NCI-H748 (cell line): Measurements from ENCODE around the gene ZNF827.

Experiments
- DNase-seq: peaks from one replicate; lab custom pipeline; 2025; ENCODE audit not compliant: unreplicated experiment; lab: John Stamatoyannopoulos, UW

Gene ZNF827

GRCh38 chr4:145934434-145935047 is 4.1 kb downstream of the ZNF827 start:
- DNase-seq: no peak

GRCh38 chr4:145933134-145933533 is 5.5 kb downstream of the ZNF827 start:
- no peak for DNase-seq

GRCh38 chr4:145931403-145931802 is 7.2 kb downstream of the ZNF827 start:
- DNase-seq: no peak

GRCh38 chr4:145930592-145930991 is 8.0 kb downstream of the ZNF827 start:
- no peak for DNase-seq

- DNase-seq: no peak
These were observed 9.0 kb downstream of the ZNF827 start for GRCh38 chr4:145929415-145930178.

- no peak for DNase-seq
These were observed 9.9 kb downstream of the ZNF827 start for GRCh38 chr4:145928748-145929147.

- no peak for DNase-seq
These were observed 11.6 kb downstream of the ZNF827 start for GRCh38 chr4:145927030-145927429.

GRCh38 chr4:145921231-145921630 is 17.4 kb downstream of the ZNF827 start:
- DNase-seq: no peak

GRCh38 chr4:145920205-145920604 is 18.4 kb downstream of the ZNF827 start:
- no peak for DNase-seq

GRCh38 chr4:145912376-145912775 is 26.2 kb downstream of the ZNF827 start:
- DNase-seq: no peak

GRCh38 chr4:145909773-145910172 is 28.9 kb downstream of the ZNF827 start:
- DNase-seq: no peak

- no peak for DNase-seq
These were observed 29.3 kb downstream of the ZNF827 start for GRCh38 chr4:145909281-145909715.

GRCh38 chr4:145907812-145908211 is 30.8 kb downstream of the ZNF827 start:
- no peak for DNase-seq

GRCh38 chr4:145907390-145907789 is 31.2 kb downstream of the ZNF827 start:
- no peak for DNase-seq

GRCh38 chr4:145904413-145905177 is 34.0 kb downstream of the ZNF827 start:
- peak; percentile 6 for DNase-seq

GRCh38 chr4:145902522-145902921 is 36.1 kb downstream of the ZNF827 start:
- no peak for DNase-seq

- no peak for DNase-seq
These were observed 38.6 kb downstream of the ZNF827 start for GRCh38 chr4:145899886-145900460.

- DNase-seq: no peak
These were observed 39.6 kb downstream of the ZNF827 start for GRCh38 chr4:145898926-145899531.

GRCh38 chr4:145898466-145898865 is 40.2 kb downstream of the ZNF827 start:
- DNase-seq: no peak

- DNase-seq: no peak
These were observed 43.6 kb downstream of the ZNF827 start for GRCh38 chr4:145895056-145895455.

- DNase-seq: no peak
These were observed 46.7 kb downstream of the ZNF827 start for GRCh38 chr4:145891958-145892357.
